ENCODE measurements around the gene XRCC6. TPM values are rescaled to one million over a fixed set of nuclear protein-coding genes. Genes with fewer than 3 reads are reported as not detected.

The XRCC6 gene
- total RNA-seq, 4 donors from 2014 or later: 236 to 277 (median 258) TPM

- TF ChIP-seq CTCF (IDR thresholded peaks at IDR 0.05): no peak
- no peak for TF ChIP-seq POLR2AphosphoS5 (IDR thresholded peaks at IDR 0.05)
- TF ChIP-seq EP300 (IDR thresholded peaks at IDR 0.05): no peak
- no peak for TF ChIP-seq POLR2A (IDR thresholded peaks at IDR 0.05)
- ATAC-seq: no peak
Observed at GRCh38 chr22:41612603-41613306, 8.3 kb upstream of the XRCC6 start.

GRCh38 chr22:41613456-41613855, 7.6 kb upstream of the XRCC6 start:
- H3K27me3 ChIP-seq: no peaks in the 10 kb centered on the region
- no peaks in the 10 kb centered on the region for H3K9me3 ChIP-seq
- no peak overlapping the region for H3K4me3 ChIP-seq
- no peak overlapping the region for H3K27ac ChIP-seq
- H3K4me1 ChIP-seq: no peaks in the 10 kb centered on the region
- TF ChIP-seq CTCF (IDR thresholded peaks at IDR 0.05): no peak
- no peak for TF ChIP-seq POLR2AphosphoS5 (IDR thresholded peaks at IDR 0.05)
- TF ChIP-seq EP300 (IDR thresholded peaks at IDR 0.05): no peak
- no peak for TF ChIP-seq POLR2A (IDR thresholded peaks at IDR 0.05)
- peaks cover 0 to 1% of the 10 kb centered on the region in 2 donors for H3K36me3 ChIP-seq
- ATAC-seq: no peak
- 83 to 88% methylated on average over 1 to 2 of the region's 2 CpGs for WGBS, 2 donors (ENCODE audit: low coverage in 1 of 2)

More at GRCh38 chr22:41612603-41613306, 8.3 kb upstream of the XRCC6 start:
- no peaks in the 10 kb centered on the region for H3K9me3 ChIP-seq
- no peak overlapping the region for H3K4me3 ChIP-seq
- peaks cover 0 to 8% of the 10 kb centered on the region in 2 donors for H3K36me3 ChIP-seq
- WGBS, 2 donors (ENCODE audit: low coverage in 1 of 2): 92 to 96% methylated on average over 3 to 4 of the region's 6 CpGs
- no peak overlapping the region for H3K27ac ChIP-seq
- H3K4me1 ChIP-seq: no peaks in the 10 kb centered on the region
- H3K27me3 ChIP-seq: no peaks in the 10 kb centered on the region

- peak overlapping the region; percentile 83 to 99 (median 97) for H3K27ac ChIP-seq
- TF ChIP-seq POLR2AphosphoS5 (IDR thresholded peaks at IDR 0.05): no peak
- no peak for TF ChIP-seq POLR2A (IDR thresholded peaks at IDR 0.05)
- no peak for TF ChIP-seq EP300 (IDR thresholded peaks at IDR 0.05)
- no peak for TF ChIP-seq CTCF (IDR thresholded peaks at IDR 0.05)
- WGBS, 2 donors (ENCODE audit: low coverage in 1 of 2): 3 to 14% methylated on average over 3 to 13 of the region's 24 CpGs
- peaks cover 0 to 31% of the 10 kb centered on the region in 2 donors for H3K36me3 ChIP-seq
- ATAC-seq: no peak
- H3K27me3 ChIP-seq: no peaks in the 10 kb centered on the region
- H3K4me3 ChIP-seq: peak overlapping the region; percentile 89 to 93
- peaks cover 3 to 41% (median 7%) of the 10 kb centered on the region in 3 donors for H3K4me1 ChIP-seq
- H3K9me3 ChIP-seq: no peaks in the 10 kb centered on the region
Observed at GRCh38 chr22:41619979-41620588, 1.0 kb upstream of the XRCC6 start.

- Histone ChIP-seq H3K9me3 (no peaks in the 10 kb centered on the region), H3K4me1 (peaks cover 3 to 41% (median 7%) of the 10 kb centered on the region in 3 donors), H3K27ac (peak within 1 kb of the TSS; percentile 86 to 99 (median 97)), H3K4me3 (peak within 1 kb of the TSS; percentile 89 to 93), H3K27me3 (no peaks in the 10 kb centered on the region), H3K36me3 (peaks cover 0 to 36% of the 10 kb centered on the region in 2 donors)
- TF ChIP-seq POLR2AphosphoS5 (IDR thresholded peaks at IDR 0.05) (peak; percentile 84), EP300 (IDR thresholded peaks at IDR 0.05) (no peak), POLR2A (IDR thresholded peaks at IDR 0.05) (peak in 1 of 2 donors; percentile 60), CTCF (IDR thresholded peaks at IDR 0.05) (no peak)
- peak; percentile 21 for ATAC-seq
- 0% methylated on average over 4 of the region's 40 CpGs; no CpG with 5 or more reads in 1 of the 2 donors for WGBS, 2 donors (ENCODE audit: low coverage in 1 of 2)
Observed at GRCh38 chr22:41620589-41621098, 451 bp upstream of the XRCC6 start, which contains the start of gene DESI1. Gene DESI1, minus strand, starts transcription at chr22:41621043. Its CDS starts 204 bp downstream, at chr22:41620839.
